ENCODE measurements around the gene CFAP65.

Gene CFAP65

GRCh38 chr2:218961651-218962570, 79.4 kb downstream of the CFAP65 start:
- peak; percentile 24 for DNase-seq

- no peak for DNase-seq
These were observed 80.1 kb downstream of the CFAP65 start for GRCh38 chr2:218961229-218961628.

- DNase-seq, result no peak
These were observed 80.8 kb downstream of the CFAP65 start for GRCh38 chr2:218960309-218961165.

- no peak for DNase-seq
These were observed 81.5 kb downstream of the CFAP65 start for GRCh38 chr2:218959761-218960308.

- peak; percentile 70 for DNase-seq
These were observed 82.1 kb downstream of the CFAP65 start, which contains the start of gene CDK5R2 for GRCh38 chr2:218959141-218959731. Gene CDK5R2 (plus strand): TSS chr2:218959666. CDS start chr2:218959821, 155 bp downstream.

- no peak for DNase-seq
These were observed 83.0 kb downstream of the CFAP65 start for GRCh38 chr2:218958276-218958675.

- no peak for DNase-seq
These were observed 83.6 kb downstream of the CFAP65 start for GRCh38 chr2:218957671-218958070.

GRCh38 chr2:218956039-218956438, 85.3 kb downstream of the CFAP65 start:
- no peak for DNase-seq

GRCh38 chr2:218954541-218955300, 86.6 kb downstream of the CFAP65 start:
- no peak for DNase-seq

GRCh38 chr2:218953366-218953954, 87.9 kb downstream of the CFAP65 start:
- no peak for DNase-seq

All from RPMI8226 (cell line).